Fibroblast of villous mesenchyme (primary cell): ENCODE data around the gene DARS1. TPM values are rescaled to one million over a fixed set of nuclear protein-coding genes. Genes with fewer than 3 reads are reported as not detected.
"Not testable (repeated sequence)": the region's sequence is repeated elsewhere in the genome, so short reads cannot be mapped to it uniquely, and the experiment has no call there.

ENCODE experiments used
- DNase-seq: peaks from one replicate; pipeline ENCODE4 v3.0.0-alpha.2; 2010; ENCODE audit warnings: low read depth
- H3K4me3 ChIP-seq: 2 replicates; pipeline ENCODE4 v1.5.1; 2011; ENCODE audit warnings: low read depth, mild to moderate bottlenecking, low read length
- total RNA-seq: library from RNA; depleted of rRNA; stranded (reverse); fragments of >200 nt; gene quantifications from 2 replicates; pipeline ENCODE4 v1.2.3, GENCODE V29; 2012
- TF ChIP-seq, protein P1 (sequence below): IDR thresholded peaks from 2 replicates; pipeline ENCODE4 v1.5.1; 2012; ENCODE audit warnings: low read depth, mild to moderate bottlenecking, low read length; ENCODE audit not compliant: insufficient read depth

Gene DARS1
- total RNA-seq, 1 donor = 94.1 TPM

DNA sequence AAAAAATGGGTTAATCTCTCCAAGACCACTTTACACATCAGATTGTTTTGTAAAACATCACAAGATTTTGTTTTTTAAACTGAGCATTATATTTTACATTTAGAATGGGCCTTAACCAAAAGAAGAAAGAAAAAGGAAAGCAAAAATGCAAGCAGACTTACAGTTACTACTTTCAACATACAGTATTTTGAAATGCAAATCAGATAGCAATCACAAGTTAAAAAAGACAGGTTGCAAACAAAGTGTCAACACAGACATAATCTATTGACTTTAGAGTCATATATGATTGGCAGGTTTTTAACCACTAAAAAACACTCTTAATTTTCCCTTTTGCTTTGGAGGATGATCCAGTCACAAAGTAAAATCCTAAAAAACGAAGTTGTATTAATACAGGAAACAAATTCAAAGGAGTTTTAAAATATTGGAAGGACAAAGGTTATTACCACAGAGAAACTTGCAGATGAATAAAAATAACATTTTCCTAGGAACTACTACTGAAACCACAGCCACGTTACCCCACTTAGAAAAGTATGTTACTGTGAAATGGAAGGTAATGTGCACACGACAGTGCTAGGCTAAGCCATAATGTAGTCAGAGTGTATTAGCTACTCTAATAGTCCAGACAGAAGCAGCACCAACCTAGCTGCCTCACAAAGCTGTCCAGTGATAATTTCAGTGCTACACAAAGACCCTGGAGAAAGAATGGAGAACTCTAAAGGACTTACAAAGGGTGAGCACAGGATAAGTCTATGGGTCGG, 22.9 kb downstream of the DARS1 start:
- TF ChIP-seq, protein P1, sequence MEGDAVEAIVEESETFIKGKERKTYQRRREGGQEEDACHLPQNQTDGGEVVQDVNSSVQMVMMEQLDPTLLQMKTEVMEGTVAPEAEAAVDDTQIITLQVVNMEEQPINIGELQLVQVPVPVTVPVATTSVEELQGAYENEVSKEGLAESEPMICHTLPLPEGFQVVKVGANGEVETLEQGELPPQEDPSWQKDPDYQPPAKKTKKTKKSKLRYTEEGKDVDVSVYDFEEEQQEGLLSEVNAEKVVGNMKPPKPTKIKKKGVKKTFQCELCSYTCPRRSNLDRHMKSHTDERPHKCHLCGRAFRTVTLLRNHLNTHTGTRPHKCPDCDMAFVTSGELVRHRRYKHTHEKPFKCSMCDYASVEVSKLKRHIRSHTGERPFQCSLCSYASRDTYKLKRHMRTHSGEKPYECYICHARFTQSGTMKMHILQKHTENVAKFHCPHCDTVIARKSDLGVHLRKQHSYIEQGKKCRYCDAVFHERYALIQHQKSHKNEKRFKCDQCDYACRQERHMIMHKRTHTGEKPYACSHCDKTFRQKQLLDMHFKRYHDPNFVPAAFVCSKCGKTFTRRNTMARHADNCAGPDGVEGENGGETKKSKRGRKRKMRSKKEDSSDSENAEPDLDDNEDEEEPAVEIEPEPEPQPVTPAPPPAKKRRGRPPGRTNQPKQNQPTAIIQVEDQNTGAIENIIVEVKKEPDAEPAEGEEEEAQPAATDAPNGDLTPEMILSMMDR = no peak
- DNase-seq = no peak
- no peak overlapping the region for H3K4me3 ChIP-seq

DNA sequence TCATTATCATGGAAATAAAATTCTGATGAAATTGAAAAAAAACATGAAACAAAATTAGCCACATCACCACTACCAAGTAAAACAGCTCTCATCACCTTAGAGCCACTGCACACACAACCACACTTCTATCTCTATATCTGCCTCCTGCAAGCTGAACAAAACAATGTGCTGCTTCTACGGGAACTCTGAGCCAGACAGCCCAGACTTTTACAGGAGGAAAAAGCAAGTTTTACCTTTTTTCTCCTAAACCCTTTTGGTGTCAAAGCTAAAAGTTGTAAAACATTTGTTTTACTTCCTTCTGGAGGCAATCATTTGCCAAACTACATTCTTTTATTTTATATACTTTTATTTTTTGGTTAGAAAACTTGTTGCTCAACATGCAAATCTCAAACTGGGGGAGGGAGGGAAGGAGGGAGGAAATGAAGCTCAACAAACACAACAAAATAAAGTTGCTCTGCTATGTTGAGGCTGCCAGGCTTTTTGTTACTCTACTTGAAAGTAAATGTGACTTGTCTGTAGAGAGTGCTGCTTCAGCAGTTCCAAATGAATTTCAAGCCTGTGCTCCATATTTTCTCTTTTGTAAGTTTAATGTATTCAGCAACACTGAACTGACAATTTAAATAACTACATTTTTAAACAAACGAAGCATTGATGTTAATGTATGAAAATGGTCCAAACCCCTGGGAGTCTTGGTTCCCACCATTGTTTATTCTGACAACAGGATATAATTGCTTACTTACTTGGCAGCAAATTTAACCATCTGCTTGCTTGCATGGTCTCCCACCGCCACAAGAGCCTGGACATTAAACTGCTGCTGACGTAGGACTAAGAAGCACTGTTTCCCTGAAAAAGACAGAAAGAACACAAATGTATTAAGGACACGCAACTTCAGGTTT, 24.5 kb downstream of the DARS1 start:
- peak; percentile 60 for DNase-seq
- TF ChIP-seq, protein P1 = no peak
- no peak overlapping the region for H3K4me3 ChIP-seq

DNA sequence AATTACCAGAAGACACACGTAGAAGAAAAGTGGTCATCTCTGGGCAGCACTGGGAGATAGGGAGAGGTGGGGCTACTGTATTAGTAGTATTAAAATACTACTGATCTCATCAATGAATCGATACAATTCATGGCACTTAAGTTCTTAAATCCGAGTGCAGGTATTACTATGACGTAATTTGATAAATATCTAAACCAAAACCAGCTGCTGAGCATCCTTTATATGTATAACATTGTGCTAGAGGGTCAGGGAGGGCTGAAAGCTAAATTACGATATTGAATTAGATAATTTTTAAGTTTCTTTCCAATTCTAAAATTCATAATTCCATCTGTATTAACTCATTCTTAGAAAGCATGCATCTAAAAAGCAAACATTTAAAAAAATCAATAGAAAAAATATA, 25.3 kb downstream of the DARS1 start:
- DNase-seq = no peak
- no peak overlapping the region for H3K4me3 ChIP-seq
- TF ChIP-seq, protein P1 = no peak

DNA sequence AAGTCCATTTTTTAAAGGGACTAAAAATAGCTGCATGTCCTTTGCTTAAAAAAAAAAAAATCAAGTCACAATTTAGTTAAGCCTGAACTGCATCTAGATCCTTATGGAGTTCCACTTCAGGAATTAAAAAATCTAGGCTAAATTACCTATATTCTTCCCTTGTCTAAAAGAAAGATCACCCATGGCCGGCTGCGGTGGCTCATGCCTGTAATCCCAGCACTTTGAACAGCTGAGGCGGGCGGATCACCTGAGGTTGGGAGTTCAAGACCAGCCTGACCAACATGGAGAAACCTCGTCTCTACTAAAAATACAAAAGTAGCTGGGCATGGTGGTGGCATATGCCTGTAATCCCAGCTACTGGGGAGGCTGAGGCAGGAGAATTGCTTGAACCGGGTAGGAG, 26.5 kb downstream of the DARS1 start:
- DNase-seq, H3K4me3 ChIP-seq: not testable (repeated sequence)

DNA sequence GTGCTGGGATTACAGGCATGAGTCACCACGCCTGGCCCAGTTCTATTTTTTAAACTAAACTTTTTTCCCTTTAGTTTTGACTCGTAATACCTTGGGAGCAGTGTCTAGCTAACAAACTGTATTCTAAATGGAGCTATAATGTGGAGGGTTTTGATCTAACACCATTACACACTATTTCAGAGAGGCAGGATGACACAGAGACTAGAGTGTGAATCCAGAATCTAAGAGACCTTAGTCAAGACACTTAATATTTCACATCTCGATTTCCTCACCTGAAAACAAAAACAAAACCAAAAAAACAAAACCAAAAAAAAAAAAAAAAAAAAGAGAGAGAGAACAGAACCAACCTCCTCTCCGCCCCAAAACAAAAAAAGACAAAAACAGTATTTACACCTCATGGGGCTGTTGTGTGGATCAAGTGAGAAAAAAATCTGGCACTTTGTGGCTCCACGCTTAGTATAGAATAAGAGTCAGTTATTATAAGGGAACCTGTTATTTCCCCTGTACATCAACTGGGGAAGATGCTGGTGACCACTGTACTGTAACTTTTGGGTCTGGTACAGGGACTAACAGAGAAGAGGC, 31.3 kb downstream of the DARS1 start:
- H3K4me3 ChIP-seq = no peak overlapping the region
- DNase-seq = no peak
- TF ChIP-seq, protein P1 = no peak

DNA sequence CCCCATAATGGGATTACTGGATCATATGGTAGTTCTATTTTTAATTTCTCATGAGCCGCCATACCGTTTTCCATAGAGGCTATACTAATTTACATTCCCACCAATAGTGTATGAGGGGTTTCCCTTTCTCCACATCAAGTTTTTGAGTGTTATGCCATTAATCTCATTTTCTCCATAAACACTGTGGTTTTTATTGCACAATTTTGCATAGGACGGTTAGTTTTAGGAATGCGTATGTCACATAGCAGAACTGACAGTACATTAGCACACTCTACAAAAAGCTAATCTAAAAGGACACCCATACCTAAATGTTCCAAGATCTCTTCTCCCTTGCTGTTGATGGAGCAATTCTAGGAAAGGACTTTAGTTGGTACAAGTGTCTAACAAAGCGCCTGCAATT, 32.5 kb downstream of the DARS1 start:
- DNase-seq = peak; percentile 74
- H3K4me3 ChIP-seq = no peak overlapping the region
- TF ChIP-seq, protein P1 = no peak

DNA sequence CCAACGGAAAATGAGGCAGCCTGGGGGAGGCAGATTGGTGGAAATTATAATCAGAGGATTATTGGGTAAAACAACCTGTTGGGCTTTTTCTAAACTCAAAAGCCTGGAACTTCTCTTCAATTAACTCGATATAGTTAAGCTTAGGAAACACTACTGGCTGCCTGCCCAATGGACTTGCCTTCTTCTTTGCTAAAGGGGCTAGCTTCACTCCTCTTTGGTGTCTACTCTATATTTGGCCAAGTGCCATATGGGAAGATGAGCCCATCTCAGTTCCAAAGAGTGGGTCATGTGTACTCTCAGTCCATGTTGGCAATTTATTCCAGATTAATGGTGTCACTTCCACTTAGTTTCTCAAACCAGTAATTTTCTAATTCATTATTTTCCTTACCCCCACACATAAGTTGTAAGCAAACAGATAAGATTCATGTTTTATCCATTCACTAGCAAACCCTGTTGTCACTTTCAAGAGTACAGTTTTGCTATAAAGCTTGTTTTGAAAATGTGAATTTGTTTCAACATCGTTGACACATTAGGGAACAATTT, 34.3 kb downstream of the DARS1 start:
- no peak overlapping the region for H3K4me3 ChIP-seq
- TF ChIP-seq, protein P1 = no peak
- peak; percentile 66 for DNase-seq
